GM18861 (cell line): ENCODE results near the gene WAPL.
A peak's percentile ranks its signal among the peaks of the same experiment; 100 is the strongest.
"Not testable (repeated sequence)": the region's sequence is repeated elsewhere in the genome, so short reads cannot be mapped to it uniquely, and the experiment has no call there.

Experiments used
- ATAC-seq: cut with Tn5 transposase; IDR thresholded peaks from one replicate; pipeline ENCODE4 v1.9.1; 2021; ENCODE audit not compliant: unreplicated experiment

WAPL gene

DNA sequence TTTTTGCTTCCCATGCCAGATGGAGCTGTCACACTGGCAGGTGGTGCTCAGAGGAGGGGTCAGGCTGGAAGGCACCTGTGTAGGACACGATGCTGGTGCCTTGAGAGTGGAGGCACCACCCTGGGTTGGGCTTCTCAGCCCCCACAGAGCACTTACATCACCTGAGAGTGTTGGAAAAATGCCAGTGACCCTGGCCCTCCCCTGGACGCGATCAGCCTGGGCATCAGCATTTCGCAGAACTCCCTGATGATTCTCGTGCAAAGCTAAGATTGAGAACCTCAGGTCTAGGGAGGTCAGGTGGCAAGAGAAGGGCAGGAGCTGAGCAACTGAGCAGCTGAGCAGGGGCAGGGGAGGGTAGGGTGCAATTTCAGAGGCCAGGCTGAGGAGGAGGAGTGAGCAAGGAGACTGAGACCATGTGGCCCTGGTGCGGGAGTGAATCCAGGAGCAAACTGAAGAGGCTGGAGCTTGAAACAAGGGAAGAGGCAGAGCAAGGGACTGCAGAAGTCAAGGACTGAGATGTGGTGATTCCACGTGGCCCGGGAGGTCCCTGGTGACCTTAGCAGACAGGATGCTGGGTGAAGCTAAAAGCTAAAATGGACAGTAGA, 130.3 kb downstream of the WAPL start:
- ATAC-seq, result no peak

DNA sequence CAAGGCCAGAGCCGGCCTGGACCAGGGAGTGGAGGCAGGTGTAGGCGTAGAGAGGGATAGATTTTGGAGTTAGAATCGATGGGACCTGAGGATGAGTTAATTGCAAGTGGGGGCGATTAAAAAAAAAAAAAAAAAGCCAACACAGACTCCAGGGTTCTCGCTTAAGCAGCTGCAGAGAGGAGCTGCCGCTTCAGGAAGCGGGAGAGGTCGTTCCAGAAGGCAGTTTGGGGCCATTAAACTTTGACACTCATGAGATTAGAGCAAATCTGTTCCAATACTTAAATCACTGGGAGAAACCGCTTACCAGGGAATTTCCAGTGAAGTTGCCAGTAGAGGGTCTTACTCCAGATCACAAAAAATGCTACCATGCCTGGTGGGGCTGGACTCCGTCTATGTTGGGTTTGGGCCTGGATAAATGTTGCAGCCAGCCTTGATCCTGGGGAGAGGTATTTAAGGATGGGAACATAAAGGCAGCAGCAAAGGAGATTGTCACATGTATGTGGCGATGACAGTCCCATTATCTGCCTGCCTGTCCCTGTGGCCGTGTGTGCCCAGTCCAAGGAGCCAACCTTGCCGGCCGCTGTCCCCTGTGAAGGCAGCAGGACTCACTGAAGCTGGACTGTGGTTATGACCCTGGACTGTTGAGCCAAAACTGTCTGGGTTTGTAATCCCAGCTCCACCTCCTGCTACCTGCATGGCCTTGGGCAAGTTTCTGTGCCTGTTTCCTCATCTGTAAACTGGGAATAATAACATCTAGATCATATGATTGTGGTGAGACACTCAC, 131.1 kb downstream of the WAPL start:
- no peak for ATAC-seq

DNA sequence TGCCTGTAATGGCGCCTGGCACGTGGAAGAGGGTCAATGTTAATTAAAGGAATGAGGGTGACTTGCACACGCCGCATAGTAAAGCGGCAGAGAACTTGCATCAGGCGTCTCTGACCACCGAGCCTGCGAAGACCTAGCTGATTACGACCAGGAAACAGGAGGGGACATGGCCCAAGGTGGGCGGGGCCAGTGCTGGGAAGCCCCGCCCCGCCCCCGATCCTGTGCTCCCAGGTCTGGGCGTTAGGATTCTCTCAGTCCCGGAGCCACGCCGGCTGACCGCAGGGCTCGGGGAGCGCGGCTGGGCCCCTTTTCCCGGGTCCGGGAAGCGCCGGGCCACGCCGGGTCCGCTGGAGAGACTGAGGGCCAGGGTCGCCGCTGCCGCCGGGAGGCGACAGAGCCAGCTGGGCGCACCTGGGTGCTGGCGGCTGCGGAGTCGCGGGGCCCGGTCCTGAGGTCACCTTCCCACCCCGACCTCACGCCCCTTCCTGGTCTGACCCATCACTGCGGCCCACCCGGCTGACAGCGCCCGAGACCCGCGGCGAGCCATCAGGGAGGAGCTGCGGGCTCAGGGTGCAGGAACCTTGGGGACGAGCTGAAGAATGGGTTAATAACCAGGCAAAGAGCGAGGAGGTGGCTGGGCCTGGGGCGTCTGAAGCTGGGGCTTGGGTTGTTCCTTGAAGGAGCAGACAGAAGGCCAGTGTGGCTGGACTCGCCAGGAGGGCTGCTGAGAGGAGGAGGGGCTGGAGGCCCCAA, 132.0 kb downstream of the WAPL start:
- ATAC-seq, result peak; percentile 53

DNA sequence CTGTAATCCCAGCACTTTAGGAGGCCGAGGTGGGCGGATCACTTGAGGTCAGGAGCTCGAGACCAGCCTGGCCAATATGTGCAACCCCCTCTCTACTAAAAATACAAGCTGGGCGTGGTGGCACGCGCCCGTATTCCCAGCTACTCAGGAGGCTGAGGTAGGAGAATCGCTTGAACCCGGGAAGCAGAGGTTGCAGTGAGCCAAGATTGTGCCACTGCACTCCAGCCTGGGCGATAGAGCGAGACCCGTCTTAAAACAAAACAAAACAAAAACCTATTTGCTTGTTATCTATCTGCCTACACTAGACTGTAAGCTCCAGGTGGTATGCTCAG, 132.5 kb downstream of the WAPL start:
- ATAC-seq, result not testable (repeated sequence)

DNA sequence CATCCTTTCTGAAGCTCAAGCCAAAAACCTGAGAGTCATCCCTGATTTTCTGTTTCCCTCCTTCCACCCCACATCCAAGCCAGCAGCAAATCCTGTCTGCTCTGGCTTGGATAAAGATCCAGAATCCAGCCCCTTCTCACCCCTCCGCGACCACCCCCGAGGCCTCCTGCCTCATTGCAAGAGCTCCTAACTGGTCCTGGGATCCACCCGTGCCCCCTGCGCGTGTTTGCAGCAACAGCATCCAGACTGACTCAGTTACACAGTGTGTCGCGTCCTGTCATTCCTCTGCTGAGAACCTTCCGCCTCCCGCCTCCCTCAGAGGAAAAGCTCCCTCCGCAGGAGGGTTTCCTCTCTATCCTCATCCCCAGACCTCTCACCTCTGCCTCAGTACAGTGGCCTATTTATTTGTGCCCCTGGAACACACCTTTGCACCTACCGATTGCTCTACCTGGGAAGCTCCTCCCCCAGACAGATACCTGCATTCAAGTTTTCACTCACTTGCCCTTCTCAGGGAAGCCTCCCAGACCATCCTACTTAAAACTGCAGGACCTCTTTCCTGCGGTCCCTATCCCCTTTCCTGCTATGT, 133.4 kb downstream of the WAPL start:
- no peak for ATAC-seq

DNA sequence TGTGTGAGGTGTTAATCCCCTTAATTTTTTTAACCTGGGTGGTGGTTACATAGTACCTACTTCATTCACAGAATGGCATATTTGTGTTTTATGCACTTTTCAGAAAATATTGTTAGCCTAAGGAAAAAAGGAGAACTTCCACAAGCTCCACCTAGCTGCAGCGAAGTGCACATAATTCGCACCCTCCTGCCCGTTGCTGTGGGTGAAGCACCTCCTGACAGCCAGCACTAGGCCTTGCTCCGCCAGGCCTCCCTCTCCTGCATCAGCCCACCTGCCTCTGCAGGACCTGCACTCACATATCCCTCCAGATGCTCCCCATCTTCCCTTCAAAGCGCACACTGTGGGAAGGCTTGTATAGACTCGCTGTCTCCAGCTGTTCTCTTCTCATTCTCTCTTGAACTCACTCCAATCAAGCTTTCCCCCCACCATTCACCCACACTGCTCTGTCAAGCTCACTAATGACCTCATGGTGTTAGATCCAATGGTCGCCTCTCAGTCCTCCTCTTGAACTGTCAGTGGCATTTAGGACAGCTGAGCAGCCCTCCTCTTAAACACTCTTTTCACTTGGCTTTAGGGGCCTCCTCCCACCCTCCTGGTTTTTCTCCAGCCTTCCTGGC, 134.3 kb downstream of the WAPL start:
- ATAC-seq, result no peak

DNA sequence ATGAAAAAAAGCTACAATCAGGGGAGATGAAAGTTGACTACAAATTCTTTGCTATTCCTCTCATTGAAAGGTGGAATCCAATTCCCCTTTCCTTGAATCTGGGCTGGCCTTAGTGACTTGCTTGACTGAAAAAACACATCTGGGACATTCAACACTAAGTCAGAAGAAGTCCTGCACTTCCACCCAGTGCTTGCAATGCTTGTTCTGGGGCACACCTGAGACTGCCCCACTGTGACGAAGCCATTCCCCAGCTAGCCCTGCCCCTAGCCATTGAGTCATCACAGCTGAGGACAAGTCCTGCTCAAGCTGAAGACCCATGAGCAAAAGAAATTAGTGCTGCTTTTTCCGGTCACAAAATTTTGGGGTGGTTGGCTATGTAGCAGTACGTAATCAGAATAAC, 135.8 kb downstream of the WAPL start:
- no peak for ATAC-seq
